Activated CD8-positive, alpha-beta T cell treated with anti-CD3 and anti-CD28 coated beads for 36 hours (primary cell): ENCODE results near the gene GRHL1. TPM values are rescaled to one million over a fixed set of nuclear protein-coding genes. Genes with fewer than 3 reads are reported as not detected.

Experiments used
- ATAC-seq: fragments of 200-7000 bp; cut with Tn5 transposase; one replicate; pipeline ENCODE4 v1.10.0; 2021; ENCODE audit warnings: mild to moderate bottlenecking, moderate library complexity
- CTCF ChIA-PET: fragments of 350-600 bp; sonication (Branson Sonifier 250); formaldehyde crosslinking; loops from one replicate; lab custom pipeline; 2021; ENCODE audit warnings: antibody characterized with exemption; lab: Charles Lee
- POLR2A ChIA-PET: fragments of 350-600 bp; sonication (Branson Sonifier 250); formaldehyde crosslinking; loops from one replicate; lab custom pipeline; 2021; ENCODE audit warnings: antibody characterized with exemption; lab: Charles Lee
- DNase-seq: peaks from one replicate; pipeline ENCODE4 v3.0.0-alpha.2; 2020
- H3K27ac Mint-ChIP-seq: one replicate; pipeline ENCODE4 v1.8.0; 2021; ENCODE audit warnings: mild to moderate bottlenecking, mixed read lengths
- H3K27me3 Mint-ChIP-seq: one replicate; pipeline ENCODE4 v1.8.0; 2021; ENCODE audit warnings: mixed read lengths
- H3K36me3 Mint-ChIP-seq: one replicate; pipeline ENCODE4 v1.8.0; 2021; ENCODE audit warnings: low read depth, mixed read lengths
- H3K4me1 Mint-ChIP-seq: one replicate; pipeline ENCODE4 v1.8.0; 2021; ENCODE audit warnings: low read depth, mixed read lengths
- H3K4me3 Mint-ChIP-seq: one replicate; pipeline ENCODE4 v1.8.0; 2021; ENCODE audit warnings: mild to moderate bottlenecking, moderate library complexity, mixed read lengths
- H3K9me3 Mint-ChIP-seq: one replicate; pipeline ENCODE4 v1.8.0; 2021; ENCODE audit warnings: mixed read lengths
- intact Hi-C: fragments of 100-400 bp; cut with micrococcal nuclease; formaldehyde crosslinking; loops from one replicate; pipeline ENCODE4 v1.10.0; 2022
- total RNA-seq, 2 experiments: library from RNA; stranded (reverse); gene quantifications; one replicate each; pipeline ENCODE4 v1.2.3, GENCODE V29; 2021
- TF ChIP-seq, protein P1 (sequence below): fragments of 200-600 bp; IDR thresholded peaks from one replicate; pipeline ENCODE4 v1.8.0; 2022; ENCODE audit warnings: antibody characterized with exemption, mild to moderate bottlenecking

Gene GRHL1
- total RNA-seq, 2 experiments from 2014 or later: 0.20 to 0.25 TPM

DNA sequence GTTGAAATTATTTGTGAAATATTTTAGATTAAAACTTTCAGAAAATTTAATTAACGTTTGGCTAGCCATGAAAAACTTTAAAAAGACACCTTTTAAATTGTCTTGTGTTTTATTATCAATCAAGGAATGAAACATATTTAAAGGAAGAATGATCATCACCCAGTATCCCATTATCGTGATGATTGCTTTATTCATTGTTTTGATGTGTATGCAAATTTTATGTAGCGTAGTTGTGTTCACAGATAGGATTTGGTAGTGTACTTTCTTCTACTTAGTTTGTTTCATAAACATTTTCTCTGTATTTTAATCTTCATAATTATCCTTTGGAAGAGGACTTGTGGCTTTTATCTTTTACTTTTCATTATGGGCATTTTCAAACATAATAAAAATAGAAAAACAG, 7.8 kb downstream of the GRHL1 start:
- Mint-ChIP-seq H3K4me1 (no peaks in the 10 kb centered on the region), H3K27ac (no peak overlapping the region), H3K9me3 (no peaks in the 10 kb centered on the region), H3K27me3 (peaks cover 17% of the 10 kb centered on the region), H3K36me3 (no peaks in the 10 kb centered on the region), H3K4me3 (no peak overlapping the region)
- no peak for DNase-seq
- ATAC-seq: no peak
- ChIA-PET CTCF (no interaction called here), POLR2A (no interaction called here)
- intact Hi-C loops: no loop called here
- TF ChIP-seq, protein P1, sequence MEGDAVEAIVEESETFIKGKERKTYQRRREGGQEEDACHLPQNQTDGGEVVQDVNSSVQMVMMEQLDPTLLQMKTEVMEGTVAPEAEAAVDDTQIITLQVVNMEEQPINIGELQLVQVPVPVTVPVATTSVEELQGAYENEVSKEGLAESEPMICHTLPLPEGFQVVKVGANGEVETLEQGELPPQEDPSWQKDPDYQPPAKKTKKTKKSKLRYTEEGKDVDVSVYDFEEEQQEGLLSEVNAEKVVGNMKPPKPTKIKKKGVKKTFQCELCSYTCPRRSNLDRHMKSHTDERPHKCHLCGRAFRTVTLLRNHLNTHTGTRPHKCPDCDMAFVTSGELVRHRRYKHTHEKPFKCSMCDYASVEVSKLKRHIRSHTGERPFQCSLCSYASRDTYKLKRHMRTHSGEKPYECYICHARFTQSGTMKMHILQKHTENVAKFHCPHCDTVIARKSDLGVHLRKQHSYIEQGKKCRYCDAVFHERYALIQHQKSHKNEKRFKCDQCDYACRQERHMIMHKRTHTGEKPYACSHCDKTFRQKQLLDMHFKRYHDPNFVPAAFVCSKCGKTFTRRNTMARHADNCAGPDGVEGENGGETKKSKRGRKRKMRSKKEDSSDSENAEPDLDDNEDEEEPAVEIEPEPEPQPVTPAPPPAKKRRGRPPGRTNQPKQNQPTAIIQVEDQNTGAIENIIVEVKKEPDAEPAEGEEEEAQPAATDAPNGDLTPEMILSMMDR: no peak

DNA sequence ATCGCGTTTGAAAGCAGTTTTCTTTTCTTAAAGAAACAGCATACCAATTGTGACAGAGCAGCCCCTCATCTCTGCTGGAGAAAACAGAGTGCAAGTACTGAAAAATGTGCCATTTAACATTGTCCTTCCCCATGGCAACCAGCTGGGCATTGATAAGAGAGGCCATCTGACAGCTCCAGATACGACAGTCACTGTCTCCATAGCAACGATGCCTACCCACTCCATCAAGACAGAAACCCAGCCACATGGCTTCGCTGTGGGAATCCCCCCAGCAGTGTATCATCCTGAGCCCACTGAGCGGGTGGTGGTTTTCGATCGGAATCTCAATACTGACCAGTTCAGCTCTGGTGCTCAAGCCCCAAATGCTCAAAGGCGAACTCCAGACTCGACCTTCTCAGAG, 9.5 kb downstream of the GRHL1 start:
- intact Hi-C loops: no loop called here
- ChIA-PET CTCF (interaction anchor here (1.1 to 1.2 kb wide), 2 partner anchors 23 to 162 kb away, joined by 5 to 7 read pairs; no protein-coding TSS in a partner anchor), POLR2A (interaction anchor here (0.9 kb wide), 1 partner anchor 11 kb away, joined by 3 read pairs; no protein-coding TSS in a partner anchor)
- TF ChIP-seq, protein P1: no peak
- H3K36me3 Mint-ChIP-seq: no peaks in the 10 kb centered on the region
- DNase-seq: no peak
- H3K4me3 Mint-ChIP-seq: no peak overlapping the region
- peaks cover 9% of the 10 kb centered on the region for H3K27me3 Mint-ChIP-seq
- ATAC-seq: no peak
- peaks cover 6% of the 10 kb centered on the region for H3K4me1 Mint-ChIP-seq
- no peaks in the 10 kb centered on the region for H3K9me3 Mint-ChIP-seq
- H3K27ac Mint-ChIP-seq: no peak overlapping the region

DNA sequence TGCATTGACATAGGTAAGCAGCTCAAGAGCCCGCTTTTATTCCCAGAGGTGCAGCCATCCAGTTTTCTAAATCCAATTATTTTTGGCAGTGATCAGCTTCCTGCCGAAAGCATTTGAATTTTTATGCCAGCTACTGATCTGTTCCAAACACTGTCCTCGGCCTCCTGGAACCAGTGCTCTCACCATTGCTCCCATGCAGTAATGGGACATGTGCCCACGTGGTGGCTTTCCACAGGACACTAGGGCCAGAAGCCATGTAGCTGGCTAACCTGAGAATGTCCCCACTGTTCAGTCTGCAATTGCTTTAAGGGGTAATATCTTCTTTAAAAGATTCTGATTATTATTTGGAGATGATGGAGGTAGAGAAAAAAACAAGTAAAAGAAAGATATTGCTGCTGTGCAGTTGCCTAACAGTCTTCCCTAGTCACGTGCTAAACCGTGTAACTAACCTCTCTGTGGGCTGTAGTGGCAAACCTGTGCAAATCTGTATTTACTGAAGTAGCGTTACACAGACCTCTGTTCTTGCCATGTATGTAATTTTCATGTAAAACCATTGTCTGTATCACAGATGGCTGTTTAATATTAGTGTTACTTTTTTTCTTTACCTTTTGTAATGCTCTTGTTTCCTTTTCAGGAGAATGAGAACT, 13.0 kb downstream of the GRHL1 start:
- no peak for DNase-seq
- no peak overlapping the region for H3K27ac Mint-ChIP-seq
- no peaks in the 10 kb centered on the region for H3K27me3 Mint-ChIP-seq
- intact Hi-C loops: no loop called here
- H3K9me3 Mint-ChIP-seq: no peaks in the 10 kb centered on the region
- peaks cover 6% of the 10 kb centered on the region for H3K4me1 Mint-ChIP-seq
- no peak overlapping the region for H3K4me3 Mint-ChIP-seq
- TF ChIP-seq, protein P1: no peak
- no peaks in the 10 kb centered on the region for H3K36me3 Mint-ChIP-seq
- CTCF ChIA-PET: interaction anchor here (1.1 to 3.1 kb wide), 4 partner anchors 19 to 165 kb away, joined by 3 to 17 read pairs (median 5); no protein-coding TSS in a partner anchor
- POLR2A ChIA-PET: interaction anchor here (1.4 kb wide), 1 partner anchor 8 kb away, joined by 5 read pairs; no protein-coding TSS in a partner anchor
- ATAC-seq: no peak

DNA sequence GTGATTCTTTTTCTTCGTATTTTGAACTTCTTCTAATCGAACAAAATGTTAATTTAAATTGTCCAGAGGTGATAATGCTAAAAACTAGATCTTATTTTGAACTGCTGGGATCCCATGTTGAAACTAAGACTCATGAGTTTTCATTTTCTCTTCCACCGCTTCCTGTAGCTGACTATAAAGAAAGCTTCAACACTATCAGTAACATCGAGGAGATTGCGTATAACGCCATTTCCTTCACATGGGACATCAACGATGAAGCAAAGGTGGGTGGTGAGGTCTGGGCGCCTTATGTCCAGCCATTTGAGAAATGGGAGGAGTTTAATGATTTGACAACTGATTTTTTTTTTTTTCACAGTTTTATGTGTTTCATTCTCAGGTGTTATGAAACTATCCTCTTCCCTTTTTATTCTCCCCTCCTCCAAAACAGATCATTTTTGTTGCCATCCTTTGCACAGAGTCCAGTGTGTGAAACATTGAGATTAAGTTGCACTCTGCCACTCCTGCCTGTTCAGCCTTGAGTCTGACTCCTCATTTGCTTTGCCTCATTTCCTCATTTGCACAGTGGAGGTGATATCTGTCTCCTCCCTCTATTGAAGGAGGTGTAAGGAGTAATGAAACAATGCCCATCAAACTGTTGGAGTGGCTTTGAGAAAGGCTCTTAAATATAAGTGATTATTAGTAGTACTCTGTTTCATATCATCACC, 13.8 kb downstream of the GRHL1 start:
- H3K27me3 Mint-ChIP-seq: no peaks in the 10 kb centered on the region
- no peak overlapping the region for H3K4me3 Mint-ChIP-seq
- intact Hi-C loops: no loop called here
- H3K9me3 Mint-ChIP-seq: no peaks in the 10 kb centered on the region
- no peak for DNase-seq
- H3K36me3 Mint-ChIP-seq: no peaks in the 10 kb centered on the region
- CTCF ChIA-PET: interaction anchor here (1.4 to 3.1 kb wide), 2 partner anchors 19 to 166 kb away, joined by 6 to 17 read pairs; no protein-coding TSS in a partner anchor
- no peak overlapping the region for H3K27ac Mint-ChIP-seq
- ATAC-seq: no peak
- TF ChIP-seq, protein P1: no peak
- POLR2A ChIA-PET: no interaction called here
- peaks cover 6% of the 10 kb centered on the region for H3K4me1 Mint-ChIP-seq
